ENCODE results near the gene FAT3.

The FAT3 gene

DNA sequence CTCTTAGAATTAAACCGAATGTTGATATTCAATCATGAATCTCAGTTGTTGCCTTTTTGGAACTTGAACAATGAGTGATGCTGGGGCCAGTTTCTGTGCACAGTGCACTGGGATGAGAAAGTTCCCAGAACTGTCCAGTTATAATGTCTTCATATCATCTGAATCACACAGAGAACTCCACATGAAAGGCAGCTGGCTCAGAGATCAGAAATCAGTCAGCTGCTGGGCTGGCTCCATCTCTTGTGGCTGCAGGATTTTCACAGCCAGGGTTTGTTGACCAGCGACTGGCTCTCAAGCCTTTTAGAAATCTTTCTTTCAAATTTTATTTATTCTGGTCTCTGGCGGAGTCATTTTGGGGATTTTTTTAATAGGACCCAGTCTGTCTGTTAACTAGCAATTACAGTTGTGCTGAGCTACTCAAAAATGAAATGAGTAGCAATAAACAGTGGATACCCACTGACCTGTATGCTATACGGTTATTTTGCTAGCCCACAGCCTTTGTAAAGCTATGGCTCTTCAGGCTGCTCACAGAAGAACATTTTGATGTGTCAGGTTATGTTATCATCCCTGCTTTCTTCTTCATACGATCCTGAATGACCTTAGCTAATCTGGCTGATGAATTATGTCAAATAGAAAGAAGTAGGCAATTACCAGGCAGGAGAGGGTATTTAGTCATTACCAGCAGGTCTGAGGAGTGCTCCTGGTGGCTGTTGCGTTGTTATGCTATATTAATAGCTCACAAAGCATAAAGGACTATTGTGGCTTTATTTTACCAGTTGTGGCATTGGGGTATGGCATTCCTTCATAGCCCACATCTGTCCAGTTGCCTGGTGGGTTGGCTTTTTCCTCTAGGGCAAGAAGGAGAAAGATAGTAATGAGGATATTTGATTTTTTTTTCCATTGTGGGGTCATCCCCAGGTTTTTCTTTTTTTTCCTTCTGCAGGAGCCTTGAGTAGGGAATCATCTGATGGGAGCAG lies 3.6 kb downstream of the FAT3 start:
- no peak for DNase-seq (ENCODE audit: low spot score)

DNA sequence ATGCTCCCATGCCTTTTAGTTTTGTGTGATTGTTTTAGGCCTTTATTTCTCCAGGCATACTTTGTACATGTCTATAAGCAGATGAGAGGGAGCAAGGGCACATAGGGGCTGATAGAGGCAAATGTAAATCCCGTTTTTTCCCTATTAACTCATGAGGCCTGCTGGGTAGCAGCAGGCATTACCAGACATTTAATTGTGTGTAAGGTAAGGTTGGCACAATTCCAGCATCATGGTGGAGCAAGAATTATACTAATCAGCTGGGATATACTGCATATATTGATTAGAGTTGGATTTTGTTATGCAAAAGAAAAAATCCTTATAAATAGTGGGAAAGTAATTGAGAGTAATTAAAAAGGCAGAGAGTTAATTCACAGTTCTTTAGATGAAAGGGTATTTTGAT lies 12.2 kb downstream of the FAT3 start:
- no peak for DNase-seq (ENCODE audit: low spot score)

DNA sequence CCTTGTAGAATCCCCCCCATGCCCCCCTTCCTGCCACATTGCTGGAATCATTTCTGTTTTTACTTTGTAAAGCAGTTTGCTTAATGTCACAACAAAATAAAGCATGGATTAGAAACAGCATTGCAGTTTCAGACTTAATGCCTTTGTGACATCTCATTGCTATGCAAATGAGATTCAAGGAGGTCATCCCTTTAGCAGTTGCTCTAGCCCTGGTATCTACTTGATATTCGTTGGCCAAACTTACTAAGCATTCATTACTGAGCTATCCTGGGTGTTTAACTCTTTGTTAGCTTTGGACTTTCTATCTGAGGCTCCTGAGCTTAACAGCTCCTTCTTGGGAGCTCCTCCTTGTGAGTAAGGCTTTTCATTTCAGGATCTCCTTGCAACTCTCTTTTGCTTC lies 16.3 kb downstream of the FAT3 start:
- no peak for DNase-seq (ENCODE audit: low spot score)

- DNase-seq (ENCODE audit: low spot score): no peak
Observed at GRCh38 chr11:92245700-92246271, 21.2 kb downstream of the FAT3 start.

GRCh38 chr11:92246630-92247029 lies 22.0 kb downstream of the FAT3 start:
- DNase-seq (ENCODE audit: low spot score): no peak

DNA sequence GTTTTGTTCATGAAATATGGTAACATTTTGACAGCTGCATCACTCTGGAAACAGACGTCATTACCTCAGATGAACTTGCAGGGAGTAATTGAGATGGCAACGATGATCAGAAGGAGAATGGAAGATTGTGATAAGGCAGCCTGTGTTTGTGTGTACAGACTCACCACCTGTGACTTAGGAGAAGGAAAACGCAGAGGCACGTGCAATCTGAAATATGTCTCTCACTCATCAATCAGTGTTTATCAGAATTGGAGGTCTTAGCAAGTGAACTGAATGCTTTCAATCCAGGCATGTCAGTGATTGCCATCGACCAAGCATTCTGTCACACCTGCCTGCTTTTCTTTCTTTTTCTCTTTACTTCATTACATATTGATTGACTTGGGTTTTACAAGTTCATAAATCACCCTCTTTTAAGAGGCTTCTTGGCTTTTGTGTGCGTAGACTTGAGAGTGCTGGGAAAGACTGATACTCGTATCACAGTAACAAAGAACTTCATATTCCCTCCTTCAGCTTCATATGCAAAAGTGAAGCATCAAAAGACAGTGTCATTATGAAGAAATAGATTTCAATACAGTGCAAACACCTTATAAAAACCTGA lies 24.6 kb downstream of the FAT3 start:
- DNase-seq (ENCODE audit: low spot score): no peak

- no peak for DNase-seq (ENCODE audit: low spot score)
Observed at GRCh38 chr11:92251980-92252379, 27.4 kb downstream of the FAT3 start.

- no peak for DNase-seq (ENCODE audit: low spot score)
Observed at GRCh38 chr11:92253421-92253820, 28.8 kb downstream of the FAT3 start.

GRCh38 chr11:92253945-92254344 lies 29.3 kb downstream of the FAT3 start:
- DNase-seq (ENCODE audit: low spot score): no peak

GRCh38 chr11:92257536-92257935 lies 32.9 kb downstream of the FAT3 start:
- no peak for DNase-seq (ENCODE audit: low spot score)

DNA sequence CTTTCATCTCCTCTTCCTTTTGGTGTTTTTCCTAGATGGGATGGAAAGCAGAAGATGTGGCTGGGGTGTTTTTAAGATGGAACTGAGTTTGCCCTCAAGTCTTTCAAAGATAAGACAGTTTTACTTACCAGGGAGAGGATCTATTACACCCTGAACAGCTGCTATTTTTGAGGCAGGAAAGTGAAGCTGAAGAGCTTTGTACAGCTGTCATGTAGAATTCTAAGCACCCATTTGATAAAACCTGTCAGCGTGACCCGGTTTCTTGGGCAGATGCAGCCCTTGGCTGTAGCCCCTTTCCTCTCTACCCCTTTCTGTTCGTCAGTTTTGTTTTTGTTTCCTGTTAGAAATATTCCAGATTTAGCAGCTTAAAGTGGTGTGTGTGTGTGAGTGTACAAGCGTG lies 35.2 kb downstream of the FAT3 start:
- DNase-seq (ENCODE audit: low spot score): no peak

- DNase-seq (ENCODE audit: low spot score): no peak
Observed at GRCh38 chr11:92264350-92264749, 39.7 kb downstream of the FAT3 start.

- DNase-seq (ENCODE audit: low spot score): no peak
Observed at GRCh38 chr11:92266806-92267205, 42.2 kb downstream of the FAT3 start.

- DNase-seq (ENCODE audit: low spot score): no peak
Observed at GRCh38 chr11:92267278-92267677, 42.7 kb downstream of the FAT3 start.

- DNase-seq (ENCODE audit: low spot score): no peak
Observed at GRCh38 chr11:92267968-92268367, 43.4 kb downstream of the FAT3 start.

GRCh38 chr11:92268546-92268945 lies 43.9 kb downstream of the FAT3 start:
- no peak for DNase-seq (ENCODE audit: low spot score)

DNA sequence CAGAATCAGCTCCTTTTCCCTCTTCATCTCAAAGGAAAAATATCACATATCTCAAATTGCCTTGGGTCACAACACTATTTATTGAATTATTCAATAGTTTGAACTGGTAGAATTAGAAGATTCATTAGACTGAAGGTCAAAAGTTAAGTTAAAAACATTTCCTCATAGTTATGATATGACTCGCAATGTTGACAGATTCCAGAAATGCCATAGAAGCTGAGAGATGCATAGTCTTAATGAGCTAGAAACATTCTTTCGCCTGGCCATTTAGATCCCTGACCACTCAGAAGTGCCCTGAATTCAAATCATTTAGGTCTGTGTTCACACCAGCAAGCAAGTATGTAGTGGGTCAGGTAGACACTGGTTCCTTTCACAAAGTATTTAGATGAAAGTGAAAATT lies 44.4 kb downstream of the FAT3 start:
- DNase-seq (ENCODE audit: low spot score): no peak

DNA sequence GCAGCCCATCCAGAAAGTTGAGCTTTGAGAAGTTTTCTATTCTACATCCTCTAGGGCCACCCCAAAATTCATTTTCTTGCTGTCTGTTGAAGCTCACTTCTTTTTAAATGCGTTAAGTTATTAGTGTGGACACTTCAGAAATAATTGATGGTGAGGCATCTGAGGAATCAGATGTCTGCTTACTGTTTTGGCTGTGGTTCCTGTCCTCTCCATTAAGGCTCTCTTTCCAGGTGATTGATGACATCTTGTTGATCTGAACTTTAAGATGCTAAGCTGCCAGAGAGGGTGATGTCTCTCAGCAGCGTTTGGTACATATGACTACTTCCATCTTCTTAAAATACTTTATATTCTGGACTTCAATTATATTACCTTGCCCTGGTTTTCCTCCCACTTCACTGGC lies 45.2 kb downstream of the FAT3 start:
- no peak for DNase-seq (ENCODE audit: low spot score)

GRCh38 chr11:92272651-92273050 lies 48.0 kb downstream of the FAT3 start:
- DNase-seq (ENCODE audit: low spot score): no peak

All from D341Med (cell line).